ENCODE data around the gene MXRA7.
"Not testable (repeated sequence)": the region's sequence is repeated elsewhere in the genome, so short reads cannot be mapped to it uniquely, and the experiment has no call there.

Gene MXRA7

GRCh38 chr17:76751416-76751993 is 40.7 kb upstream of the MXRA7 start:
- TF ChIP-seq, protein P1, sequence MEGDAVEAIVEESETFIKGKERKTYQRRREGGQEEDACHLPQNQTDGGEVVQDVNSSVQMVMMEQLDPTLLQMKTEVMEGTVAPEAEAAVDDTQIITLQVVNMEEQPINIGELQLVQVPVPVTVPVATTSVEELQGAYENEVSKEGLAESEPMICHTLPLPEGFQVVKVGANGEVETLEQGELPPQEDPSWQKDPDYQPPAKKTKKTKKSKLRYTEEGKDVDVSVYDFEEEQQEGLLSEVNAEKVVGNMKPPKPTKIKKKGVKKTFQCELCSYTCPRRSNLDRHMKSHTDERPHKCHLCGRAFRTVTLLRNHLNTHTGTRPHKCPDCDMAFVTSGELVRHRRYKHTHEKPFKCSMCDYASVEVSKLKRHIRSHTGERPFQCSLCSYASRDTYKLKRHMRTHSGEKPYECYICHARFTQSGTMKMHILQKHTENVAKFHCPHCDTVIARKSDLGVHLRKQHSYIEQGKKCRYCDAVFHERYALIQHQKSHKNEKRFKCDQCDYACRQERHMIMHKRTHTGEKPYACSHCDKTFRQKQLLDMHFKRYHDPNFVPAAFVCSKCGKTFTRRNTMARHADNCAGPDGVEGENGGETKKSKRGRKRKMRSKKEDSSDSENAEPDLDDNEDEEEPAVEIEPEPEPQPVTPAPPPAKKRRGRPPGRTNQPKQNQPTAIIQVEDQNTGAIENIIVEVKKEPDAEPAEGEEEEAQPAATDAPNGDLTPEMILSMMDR (IDR thresholded peaks at IDR 0.05; ENCODE audit: control extremely low read depth, extremely low read depth, low read depth, missing control alignments), result no peak
- DNase-seq (ENCODE audit: extremely low spot score), result no peak
- ChIA-PET CTCF (no interaction called here), POLR2A (no interaction called here)

GRCh38 chr17:76748657-76749056 is 37.9 kb upstream of the MXRA7 start:
- TF ChIP-seq, protein P1 (IDR thresholded peaks at IDR 0.05; ENCODE audit: control extremely low read depth, extremely low read depth, low read depth, missing control alignments), result no peak
- no peak for DNase-seq (ENCODE audit: extremely low spot score)
- CTCF ChIA-PET, result interaction anchor here (1.0 to 1.2 kb wide), 2 partner anchors 10 to 32 kb away, joined by 3 to 4 read pairs; partner anchors contain the start of gene MFSD11
- POLR2A ChIA-PET, result no interaction called here

- DNase-seq (ENCODE audit: extremely low spot score), result no peak
- ChIA-PET CTCF (interaction anchor here (1.0 to 1.2 kb wide), 2 partner anchors 9 to 31 kb away, joined by 3 to 4 read pairs; partner anchors contain the start of gene MFSD11), POLR2A (no interaction called here)
- TF ChIP-seq, protein P1 (IDR thresholded peaks at IDR 0.05; ENCODE audit: control extremely low read depth, extremely low read depth, low read depth, missing control alignments), result no peak
Observed at GRCh38 chr17:76747716-76748363, 37.1 kb upstream of the MXRA7 start.

DNA sequence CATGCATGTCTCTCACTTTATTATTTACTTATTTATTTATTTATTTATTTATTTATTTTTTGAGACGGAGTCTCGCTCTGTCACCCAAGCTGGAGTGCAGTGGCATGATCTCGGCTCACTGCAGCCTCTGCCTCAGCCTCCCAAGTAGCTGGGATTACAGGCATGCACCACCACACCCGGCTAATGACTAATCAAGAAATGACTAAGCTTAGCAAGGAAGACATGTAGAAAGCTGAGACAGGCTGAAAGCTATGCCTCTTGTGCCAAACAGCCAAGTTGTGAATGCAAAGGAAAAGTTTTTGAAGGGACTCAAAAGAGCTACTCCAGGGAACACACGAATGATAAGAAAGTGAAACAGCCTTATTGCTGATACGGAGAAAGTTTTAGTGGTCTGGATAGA is 35.0 kb upstream of the MXRA7 start:
- POLR2A ChIA-PET; DNase-seq (ENCODE audit: extremely low spot score): not testable (repeated sequence)

DNA sequence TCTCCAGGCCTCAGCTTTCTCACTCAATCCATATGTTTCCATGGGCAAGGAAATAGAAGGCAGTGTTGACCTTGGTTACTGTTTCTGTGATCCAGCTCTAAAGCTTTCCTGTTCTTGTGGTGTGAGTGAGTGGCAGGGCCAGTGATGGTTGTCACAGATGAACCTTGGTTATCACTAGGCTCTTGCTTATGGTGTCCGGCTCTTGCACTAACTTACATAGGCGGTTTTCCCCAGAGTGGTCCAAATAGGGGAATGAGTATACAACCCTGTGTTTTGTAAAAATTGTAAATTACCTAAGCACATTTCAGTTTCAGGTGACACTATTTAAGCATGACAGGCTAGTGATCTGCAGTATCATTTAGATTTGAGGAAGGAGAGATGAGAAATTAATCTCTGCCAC is 34.0 kb upstream of the MXRA7 start:
- ChIA-PET POLR2A (no interaction called here), CTCF (no interaction called here)
- TF ChIP-seq, protein P1 (IDR thresholded peaks at IDR 0.05; ENCODE audit: control extremely low read depth, extremely low read depth, low read depth, missing control alignments), result no peak
- DNase-seq (ENCODE audit: extremely low spot score), result no peak

More for the DNA sequence above, 35.0 kb upstream of the MXRA7 start:
- CTCF ChIA-PET, result interaction anchor here (1.0 kb wide), 1 partner anchor 13 kb away, joined by 3 read pairs; no protein-coding TSS in a partner anchor

DNA sequence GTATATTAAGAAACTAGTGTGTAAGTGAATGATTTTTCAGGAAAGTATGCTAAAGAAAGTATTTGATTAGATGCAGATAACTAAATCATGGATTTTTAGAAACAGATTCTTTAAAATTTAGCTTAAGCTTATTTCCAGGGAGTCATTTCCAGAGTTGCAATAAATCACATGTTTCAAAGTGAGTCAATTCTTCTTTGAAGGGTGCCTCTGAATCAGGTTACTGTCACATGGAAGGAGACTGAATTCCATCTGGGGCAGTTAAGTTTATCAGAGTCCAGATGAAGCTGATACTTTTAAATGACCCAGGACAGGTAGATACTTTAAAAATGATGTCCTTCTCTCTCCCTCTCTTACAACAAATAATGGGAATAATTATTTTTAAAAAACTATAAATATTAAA is 32.2 kb upstream of the MXRA7 start:
- DNase-seq (ENCODE audit: extremely low spot score), result no peak
- TF ChIP-seq, protein P1 (IDR thresholded peaks at IDR 0.05; ENCODE audit: control extremely low read depth, extremely low read depth, low read depth, missing control alignments), result no peak
- POLR2A ChIA-PET, result no interaction called here
- CTCF ChIA-PET, result no interaction called here
